ENCODE measurements around the gene ATP1B2.

Gene ATP1B2, protein sequence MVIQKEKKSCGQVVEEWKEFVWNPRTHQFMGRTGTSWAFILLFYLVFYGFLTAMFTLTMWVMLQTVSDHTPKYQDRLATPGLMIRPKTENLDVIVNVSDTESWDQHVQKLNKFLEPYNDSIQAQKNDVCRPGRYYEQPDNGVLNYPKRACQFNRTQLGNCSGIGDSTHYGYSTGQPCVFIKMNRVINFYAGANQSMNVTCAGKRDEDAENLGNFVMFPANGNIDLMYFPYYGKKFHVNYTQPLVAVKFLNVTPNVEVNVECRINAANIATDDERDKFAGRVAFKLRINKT

DNA sequence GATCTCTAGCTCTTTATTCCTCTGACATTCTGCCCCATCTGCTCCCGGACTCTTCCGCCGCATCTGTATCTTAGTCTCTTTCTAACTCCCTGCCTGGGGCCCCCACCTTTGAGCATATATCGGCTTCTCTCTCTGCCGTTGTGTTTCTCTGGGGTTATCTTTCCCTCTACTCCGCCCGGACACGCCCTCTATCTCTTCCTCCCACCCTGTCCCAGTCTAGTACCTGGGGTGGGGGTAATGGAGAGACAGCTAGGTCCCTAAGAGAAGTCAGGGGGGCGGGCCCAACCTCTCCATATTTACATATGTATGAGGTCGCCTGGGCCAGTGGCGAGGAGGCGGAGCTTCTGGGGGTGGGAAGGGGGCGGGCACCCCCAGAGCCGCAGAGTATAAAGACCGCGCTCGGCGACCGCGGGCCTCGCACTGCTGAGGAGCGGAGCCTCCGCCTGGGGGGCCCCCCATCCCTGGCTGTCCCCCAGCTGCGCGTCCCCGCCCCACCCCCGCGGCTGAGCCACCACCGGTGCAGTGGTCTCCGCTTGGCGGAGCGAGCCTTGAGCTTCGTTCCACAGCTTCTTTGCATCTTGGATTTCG, at the start of gene ATP1B2:
ATP1B2 (plus strand) TSS at position 418 of the 588 bp plus-strand sequence. CDS start 593 bp downstream, outside the sequence.
- no peak for TF ChIP-seq YY1 (IDR thresholded peaks at IDR 0.05; ENCODE audit: insufficient read depth, insufficient read length)
- TF ChIP-seq SUZ12 (IDR thresholded peaks at IDR 0.05; ENCODE audit: extremely low read depth, insufficient read depth, insufficient read length): no peak
- TF ChIP-seq ZNF274 (IDR thresholded peaks at IDR 0.05; ENCODE audit: low read depth, low read length): no peak
- no peaks in the 10 kb centered on the region for H3K36me3 ChIP-seq (ENCODE audit: insufficient read depth, insufficient read length, low read length)
- peak; percentile 74 for DNase-seq (ENCODE audit: low read depth, low spot score)
- H3K9ac ChIP-seq (ENCODE audit: insufficient read length, low read depth): peak within 1 kb of the TSS; percentile 74
- H3K4me3 ChIP-seq (ENCODE audit: insufficient read length, low read depth): peak within 1 kb of the TSS; percentile 59
- no peaks in the 10 kb centered on the region for H3K9me3 ChIP-seq (ENCODE audit: insufficient read depth, low read length)
- peaks cover 22% of the 10 kb centered on the region for H3K27me3 ChIP-seq (ENCODE audit: insufficient read depth, insufficient read length)
- peaks cover 9% of the 10 kb centered on the region for H3K4me1 ChIP-seq (ENCODE audit: insufficient read depth, insufficient read length)

DNA sequence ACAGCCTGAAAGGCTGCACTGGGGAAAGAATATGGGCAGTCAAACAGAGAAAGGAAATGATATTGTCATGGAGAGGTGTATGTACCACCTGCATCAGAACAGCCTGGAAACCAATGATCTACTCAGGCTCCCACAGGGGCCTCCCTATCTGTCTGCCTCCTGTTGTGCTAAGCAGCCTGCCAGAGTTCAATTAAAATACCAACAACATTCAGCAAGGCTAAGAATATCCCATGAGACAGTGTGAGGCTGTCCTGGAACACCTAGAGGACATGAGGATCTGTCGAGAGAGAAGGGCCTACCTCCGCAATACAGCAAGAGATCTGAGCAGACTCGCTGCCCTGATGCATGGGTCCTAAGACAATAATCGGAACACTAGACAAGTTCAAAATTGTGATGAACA, 44.4 kb upstream of the ATP1B2 start:
- TF ChIP-seq ZNF274 (IDR thresholded peaks at IDR 0.05; ENCODE audit: low read depth, low read length) (no peak), YY1 (IDR thresholded peaks at IDR 0.05; ENCODE audit: insufficient read depth, insufficient read length) (no peak), SUZ12 (IDR thresholded peaks at IDR 0.05; ENCODE audit: extremely low read depth, insufficient read depth, insufficient read length) (no peak)
- Histone ChIP-seq H3K9me3 (ENCODE audit: insufficient read depth, low read length) (no peaks in the 10 kb centered on the region), H3K27me3 (ENCODE audit: insufficient read depth, insufficient read length) (no peaks in the 10 kb centered on the region), H3K9ac (ENCODE audit: insufficient read length, low read depth) (no peak overlapping the region), H3K4me1 (ENCODE audit: insufficient read depth, insufficient read length) (no peaks in the 10 kb centered on the region), H3K36me3 (ENCODE audit: insufficient read depth, insufficient read length, low read length) (peaks cover 70% of the 10 kb centered on the region), H3K4me3 (ENCODE audit: insufficient read length, low read depth) (no peak overlapping the region)
- DNase-seq (ENCODE audit: low read depth, low spot score): no peak

DNA sequence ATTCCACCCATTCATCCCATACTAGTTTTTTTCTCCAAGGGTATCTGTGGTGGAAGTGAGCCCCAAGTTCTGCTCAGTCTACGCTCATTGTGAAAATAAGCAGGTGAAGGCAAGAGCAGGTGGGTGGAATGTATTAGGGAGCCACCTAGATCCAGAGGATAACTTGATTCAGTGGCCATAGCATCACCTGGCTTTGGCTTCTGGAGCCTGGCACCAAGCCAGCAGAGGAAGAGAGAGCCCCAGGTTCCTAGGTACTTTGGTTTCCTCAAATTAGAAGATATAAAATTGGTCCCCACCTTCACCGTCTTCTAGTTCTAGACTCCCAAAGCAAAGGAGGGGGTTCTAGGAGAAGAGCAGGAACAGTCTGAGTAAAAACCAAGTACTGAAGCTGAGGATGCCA, 40.1 kb upstream of the ATP1B2 start:
- Histone ChIP-seq H3K27me3 (ENCODE audit: insufficient read depth, insufficient read length) (no peaks in the 10 kb centered on the region), H3K4me1 (ENCODE audit: insufficient read depth, insufficient read length) (no peaks in the 10 kb centered on the region), H3K9me3 (ENCODE audit: insufficient read depth, low read length) (no peaks in the 10 kb centered on the region), H3K36me3 (ENCODE audit: insufficient read depth, insufficient read length, low read length) (peaks cover 48% of the 10 kb centered on the region), H3K4me3 (ENCODE audit: insufficient read length, low read depth) (no peak overlapping the region), H3K9ac (ENCODE audit: insufficient read length, low read depth) (no peak overlapping the region)
- DNase-seq (ENCODE audit: low read depth, low spot score): no peak
- TF ChIP-seq ZNF274 (IDR thresholded peaks at IDR 0.05; ENCODE audit: low read depth, low read length) (no peak), SUZ12 (IDR thresholded peaks at IDR 0.05; ENCODE audit: extremely low read depth, insufficient read depth, insufficient read length) (no peak), YY1 (IDR thresholded peaks at IDR 0.05; ENCODE audit: insufficient read depth, insufficient read length) (no peak)

DNA sequence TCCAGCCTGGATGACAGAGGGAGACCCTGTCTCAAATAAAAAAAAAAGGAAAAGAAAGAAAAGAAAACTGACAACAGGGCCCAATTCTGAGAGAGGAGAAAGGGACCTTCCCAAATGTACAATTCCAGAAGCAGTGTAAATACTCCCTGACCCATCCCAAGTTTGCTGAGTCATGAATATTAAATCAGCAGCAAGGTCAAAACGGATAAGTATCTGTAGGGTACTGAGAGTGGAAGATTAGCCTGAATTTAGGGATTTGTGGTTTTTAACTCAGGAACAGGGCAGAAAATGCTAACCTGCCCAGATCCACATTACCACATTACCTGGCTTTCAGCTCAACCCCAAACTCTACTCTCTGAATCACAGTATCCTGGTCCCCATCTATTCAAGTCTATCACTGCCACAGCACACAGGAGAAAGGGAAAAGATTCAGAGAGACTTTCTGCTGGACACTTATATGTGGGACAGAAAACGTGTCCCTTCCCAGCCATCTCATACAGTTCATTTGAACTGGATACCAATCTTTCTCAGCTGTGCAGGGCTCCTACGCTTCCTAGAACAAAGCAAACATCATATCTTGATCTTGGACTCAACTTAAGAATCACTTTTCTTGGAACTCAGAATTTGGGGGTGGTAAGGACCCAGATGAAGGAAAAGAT, 39.0 kb upstream of the ATP1B2 start:
- no peak for DNase-seq (ENCODE audit: low read depth, low spot score)
- H3K27me3 ChIP-seq (ENCODE audit: insufficient read depth, insufficient read length): no peaks in the 10 kb centered on the region
- no peaks in the 10 kb centered on the region for H3K9me3 ChIP-seq (ENCODE audit: insufficient read depth, low read length)
- peaks cover 38% of the 10 kb centered on the region for H3K36me3 ChIP-seq (ENCODE audit: insufficient read depth, insufficient read length, low read length)
- H3K9ac ChIP-seq (ENCODE audit: insufficient read length, low read depth): no peak overlapping the region
- no peaks in the 10 kb centered on the region for H3K4me1 ChIP-seq (ENCODE audit: insufficient read depth, insufficient read length)
- TF ChIP-seq ZNF274 (IDR thresholded peaks at IDR 0.05; ENCODE audit: low read depth, low read length): no peak
- no peak for TF ChIP-seq SUZ12 (IDR thresholded peaks at IDR 0.05; ENCODE audit: extremely low read depth, insufficient read depth, insufficient read length)
- TF ChIP-seq YY1 (IDR thresholded peaks at IDR 0.05; ENCODE audit: insufficient read depth, insufficient read length): no peak
- no peak overlapping the region for H3K4me3 ChIP-seq (ENCODE audit: insufficient read length, low read depth)

DNA sequence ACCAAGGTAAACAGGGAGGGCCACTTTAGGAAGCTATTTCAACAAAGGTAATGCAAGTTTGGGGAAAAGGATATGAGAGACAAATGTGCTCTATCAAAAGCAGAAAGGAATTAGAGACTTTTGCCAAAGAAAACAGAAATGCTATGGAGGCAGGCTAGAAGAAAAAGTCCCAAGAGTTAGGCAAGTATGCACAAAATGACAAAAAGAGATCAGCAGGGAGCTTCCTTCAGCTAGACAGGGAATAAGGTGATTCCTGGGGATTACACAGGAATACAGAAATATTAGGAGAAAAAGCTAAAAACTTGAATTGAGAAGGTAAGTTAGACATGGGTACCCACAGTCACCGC, 38.5 kb upstream of the ATP1B2 start:
- no peak for TF ChIP-seq SUZ12 (IDR thresholded peaks at IDR 0.05; ENCODE audit: extremely low read depth, insufficient read depth, insufficient read length)
- TF ChIP-seq ZNF274 (IDR thresholded peaks at IDR 0.05; ENCODE audit: low read depth, low read length): no peak
- TF ChIP-seq YY1 (IDR thresholded peaks at IDR 0.05; ENCODE audit: insufficient read depth, insufficient read length): no peak
- DNase-seq (ENCODE audit: low read depth, low spot score): no peak
- H3K4me1 ChIP-seq (ENCODE audit: insufficient read depth, insufficient read length): no peaks in the 10 kb centered on the region
- no peak overlapping the region for H3K9ac ChIP-seq (ENCODE audit: insufficient read length, low read depth)
- H3K36me3 ChIP-seq (ENCODE audit: insufficient read depth, insufficient read length, low read length): peaks cover 36% of the 10 kb centered on the region
- no peaks in the 10 kb centered on the region for H3K9me3 ChIP-seq (ENCODE audit: insufficient read depth, low read length)
- H3K27me3 ChIP-seq (ENCODE audit: insufficient read depth, insufficient read length): no peaks in the 10 kb centered on the region
- no peak overlapping the region for H3K4me3 ChIP-seq (ENCODE audit: insufficient read length, low read depth)

DNA sequence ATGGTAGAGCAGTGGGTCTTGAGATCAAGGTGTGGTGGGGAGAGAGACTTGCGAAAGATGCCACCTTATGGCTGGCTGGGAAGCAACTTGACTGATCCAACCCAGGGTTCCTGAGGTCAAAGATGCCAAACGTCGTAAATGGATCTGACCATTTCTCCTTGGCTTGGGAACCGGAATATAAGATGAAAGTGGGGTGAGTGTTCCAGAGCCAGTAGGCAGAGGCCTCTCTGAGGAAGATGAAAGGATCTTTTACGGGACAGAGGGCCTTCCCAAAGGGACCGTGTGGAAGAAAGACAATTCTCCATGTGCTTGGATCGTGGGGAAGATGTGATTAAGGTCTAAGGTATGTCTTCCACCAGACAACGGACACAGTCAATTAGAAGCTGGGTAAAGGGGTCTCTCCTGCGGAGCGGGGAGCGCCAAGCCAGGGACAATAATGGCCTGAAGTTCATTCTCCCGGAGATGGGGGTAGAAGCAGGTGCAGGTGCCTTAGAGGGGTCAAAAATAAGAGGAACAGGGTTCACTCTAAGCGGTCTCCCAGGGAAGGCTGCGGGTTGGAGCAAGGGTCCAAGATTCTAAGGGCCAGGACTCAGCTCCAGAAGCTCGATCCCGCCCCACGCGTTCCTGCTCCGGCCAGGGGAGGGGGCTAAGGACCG, 36.8 kb upstream of the ATP1B2 start:
- H3K9ac ChIP-seq (ENCODE audit: insufficient read length, low read depth): peak overlapping the region; percentile 80
- DNase-seq (ENCODE audit: low read depth, low spot score): no peak
- no peaks in the 10 kb centered on the region for H3K9me3 ChIP-seq (ENCODE audit: insufficient read depth, low read length)
- H3K36me3 ChIP-seq (ENCODE audit: insufficient read depth, insufficient read length, low read length): peaks cover 27% of the 10 kb centered on the region
- no peaks in the 10 kb centered on the region for H3K27me3 ChIP-seq (ENCODE audit: insufficient read depth, insufficient read length)
- no peaks in the 10 kb centered on the region for H3K4me1 ChIP-seq (ENCODE audit: insufficient read depth, insufficient read length)
- TF ChIP-seq ZNF274 (IDR thresholded peaks at IDR 0.05; ENCODE audit: low read depth, low read length) (no peak), YY1 (IDR thresholded peaks at IDR 0.05; ENCODE audit: insufficient read depth, insufficient read length) (no peak), SUZ12 (IDR thresholded peaks at IDR 0.05; ENCODE audit: extremely low read depth, insufficient read depth, insufficient read length) (no peak)
- peak overlapping the region; percentile 74 for H3K4me3 ChIP-seq (ENCODE audit: insufficient read length, low read depth)

Measured in NT2/D1 (cell line).